K562 (cell line): ENCODE results near the gene SLC35G6.
"Not testable (repeated sequence)": the region's sequence is repeated elsewhere in the genome, so short reads cannot be mapped to it uniquely, and the experiment has no call there.

Experiments used
- BACH1 ChIP-seq: fragments of 200-800 bp; sonication (Bioruptor generic); IDR thresholded peaks from 2 replicates; pipeline ENCODE4 v1.6.1; 2016; ENCODE audit warnings: missing genetic modification characterization, missing compliant biosample characterization
- CTCF ChIP-seq, 3 experiments: IDR thresholded peaks in 2 of 3; conservative IDR thresholded peaks in 1 of 3; 2 replicates each; pipeline ENCODE4 v1.5.1; 2011 to 2012; ENCODE audit warnings: low read length in 3 of 3, mild to moderate bottlenecking in 3 of 3, control low read depth in 2 of 3, improper control_type of control experiment in 1 of 3, inconsistent platforms in 1 of 3, low read depth in 1 of 3, mixed read lengths in 1 of 3, moderate library complexity in 1 of 3; ENCODE audit not compliant: insufficient read depth in 2 of 3
- FOXP1 ChIP-seq: sonication (generic); formaldehyde crosslinking; IDR thresholded peaks from 2 replicates; pipeline ENCODE4 v1.8.0; 2022; ENCODE audit warnings: mild to moderate bottlenecking, missing genetic modification reagents
- JUN ChIP-seq, 2 experiments: sonication (generic) in 1 of 2; formaldehyde crosslinking in 1 of 2; IDR thresholded peaks; 2 replicates each; pipeline versions ENCODE4 v1.6.1 to v1.8.0; 2012 to 2022; ENCODE audit warnings: borderline replicate concordance in 2 of 2, mild to moderate bottlenecking in 2 of 2, improper control_type of control experiment in 1 of 2, low read depth in 1 of 2, low read length in 1 of 2, missing genetic modification reagents in 1 of 2
- MED1 ChIP-seq: sonication (generic); formaldehyde crosslinking; IDR thresholded peaks from 2 replicates; pipeline ENCODE4 v1.8.1; 2023; ENCODE audit warnings: missing genetic modification reagents, borderline replicate concordance
- MTA2 ChIP-seq: fragments of 450-650 bp; IDR thresholded peaks from 2 replicates; pipeline ENCODE4 v1.6.1; 2016; ENCODE audit warnings: low read depth
- TGIF2 ChIP-seq: sonication (generic); formaldehyde crosslinking; IDR thresholded peaks from 2 replicates; pipeline ENCODE4 v1.8.1; 2022; ENCODE audit warnings: mild to moderate bottlenecking, missing genetic modification reagents, moderate library complexity
- ZNF431 ChIP-seq: sonication (generic); formaldehyde crosslinking; IDR thresholded peaks from 2 replicates; pipeline ENCODE4 v1.8.0; 2022; ENCODE audit warnings: mild to moderate bottlenecking, missing genetic modification reagents

DNA sequence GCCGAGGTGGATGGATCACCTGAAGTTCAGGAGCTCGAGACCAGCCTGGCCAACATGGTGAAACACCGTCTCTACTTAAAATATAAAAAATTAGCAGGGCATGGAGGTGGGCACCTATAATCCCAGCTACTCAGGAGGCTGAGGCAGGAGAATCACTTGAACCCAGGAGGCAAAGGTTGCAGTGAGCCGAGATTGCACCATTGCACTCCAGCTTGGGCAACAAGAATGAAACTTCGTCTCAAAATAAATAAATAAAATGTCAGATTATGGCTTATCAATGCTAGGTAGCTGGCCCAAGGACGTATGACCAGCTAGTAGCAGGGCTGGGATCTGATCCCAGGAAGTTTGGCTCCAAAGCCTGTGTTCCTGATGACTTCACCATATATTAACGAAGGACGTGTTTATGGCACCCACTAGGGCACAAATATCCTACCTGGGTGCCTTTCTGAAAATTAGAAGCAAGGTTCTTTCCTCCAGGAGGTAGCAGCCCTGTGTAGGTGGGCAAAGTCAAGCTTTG lies 10.7 kb upstream of the SLC35G6 start:
- not testable (repeated sequence) for TF ChIP-seq TGIF2 (CRISPR knock-in tag); CTCF (IDR thresholded peaks at IDR 0.05 in 2 of 3, conservative IDR thresholded peaks at IDR 0.05 in 1 of 3; ENCODE audit: insufficient read depth in 2 of 3, low read depth in 1 of 3, low read length in 3 of 3); BACH1 (tag); FOXP1; MED1 (CRISPR knock-in tag); MTA2; ZNF431 (CRISPR knock-in tag); JUN (IDR thresholded peaks at IDR 0.05; ENCODE audit: borderline replicate concordance, low read depth, low read length); JUN (CRISPR knock-in tag; IDR thresholded peaks at IDR 0.05; ENCODE audit: borderline replicate concordance)
